ENCODE measurements around the gene ABLIM3.

GRCh38 chr5:149108651-149109280 is 32.5 kb upstream of the ABLIM3 start:
- TF ChIP-seq EP300 (conservative IDR thresholded peaks at IDR 0.05; ENCODE audit: poor library complexity, severe bottlenecking) (no peak), REST (IDR thresholded peaks at IDR 0.05; ENCODE audit: borderline replicate concordance) (no peak), POLR2AphosphoS5 (IDR thresholded peaks at IDR 0.05) (no peak), CTCF (IDR thresholded peaks at IDR 0.05; ENCODE audit: poor library complexity, severe bottlenecking) (no peak), TAF1 (IDR thresholded peaks at IDR 0.05; ENCODE audit: low read depth) (no peak), RAD21 (conservative IDR thresholded peaks at IDR 0.05) (no peak), EZH2 (IDR thresholded peaks at IDR 0.05; ENCODE audit: borderline replicate concordance, insufficient read depth, low read length, poor library complexity, severe bottlenecking) (no peak)
